Astrocyte of the spinal cord (primary cell): Measurements from ENCODE around the gene POU2AF3.
A peak's percentile ranks its signal among the peaks of the same experiment; 100 is the strongest.

Experiments
- DNase-seq: peaks from one replicate; pipeline ENCODE4 v3.0.0; 2011; ENCODE audit warnings: low read depth, low spot score
- H3K4me3 ChIP-seq: 2 replicates; pipeline ENCODE4 v1.5.1; 2011; ENCODE audit warnings: low read depth, mild to moderate bottlenecking, low read length, moderate library complexity
- CTCF ChIP-seq: IDR thresholded peaks from 2 replicates; pipeline ENCODE4 v1.5.1; 2012; ENCODE audit warnings: low read depth, mild to moderate bottlenecking, low read length, inconsistent platforms
- in situ Hi-C: cut with HindIII; loops from 2 replicates; pipeline ENCODE4 v1.10.0; 2017; ENCODE audit warnings: low sequenced_read_pairs

The POU2AF3 gene

GRCh38 chr11:111334532-111335502 is 36.5 kb downstream of the POU2AF3 start:
- no peak overlapping the region for H3K4me3 ChIP-seq
- no peak for DNase-seq
- no peak for TF ChIP-seq CTCF
- in situ Hi-C loops: no loop called here

GRCh38 chr11:111335549-111335948 is 37.2 kb downstream of the POU2AF3 start:
- no peak overlapping the region for H3K4me3 ChIP-seq
- DNase-seq: no peak
- in situ Hi-C loops: no loop called here
- TF ChIP-seq CTCF: no peak

GRCh38 chr11:111336062-111336461 is 37.7 kb downstream of the POU2AF3 start:
- no peak for DNase-seq
- no peak for TF ChIP-seq CTCF
- H3K4me3 ChIP-seq: no peak overlapping the region
- in situ Hi-C loops: no loop called here

- peak; percentile 35 for DNase-seq
- H3K4me3 ChIP-seq: no peak overlapping the region
- TF ChIP-seq CTCF: no peak
- in situ Hi-C loops: no loop called here
Measured at GRCh38 chr11:111336582-111337256, 38.4 kb downstream of the POU2AF3 start.

GRCh38 chr11:111339758-111340388 is 41.5 kb downstream of the POU2AF3 start:
- in situ Hi-C loops: no loop called here
- no peak overlapping the region for H3K4me3 ChIP-seq
- TF ChIP-seq CTCF: no peak
- DNase-seq: no peak

- DNase-seq: no peak
- in situ Hi-C loops: no loop called here
- no peak for TF ChIP-seq CTCF
Measured at GRCh38 chr11:111342329-111342728, 44.0 kb downstream of the POU2AF3 start.

More at GRCh38 chr11:111342329-111342728, 44.0 kb downstream of the POU2AF3 start:
- no peak overlapping the region for H3K4me3 ChIP-seq
